Ramos (cell line): ENCODE measurements around the gene PARP2.
"Not testable (repeated sequence)": the region's sequence is repeated elsewhere in the genome, so short reads cannot be mapped to it uniquely, and the experiment has no call there.

Source experiments
- in situ Hi-C: fragments of 300-500 bp; cut with MboI; formaldehyde crosslinking; loops from one replicate; pipeline ENCODE4 v1.14.3; 2022; ENCODE audit warnings: low sequenced_read_pairs; ENCODE audit not compliant: unreplicated experiment

The PARP2 gene, protein sequence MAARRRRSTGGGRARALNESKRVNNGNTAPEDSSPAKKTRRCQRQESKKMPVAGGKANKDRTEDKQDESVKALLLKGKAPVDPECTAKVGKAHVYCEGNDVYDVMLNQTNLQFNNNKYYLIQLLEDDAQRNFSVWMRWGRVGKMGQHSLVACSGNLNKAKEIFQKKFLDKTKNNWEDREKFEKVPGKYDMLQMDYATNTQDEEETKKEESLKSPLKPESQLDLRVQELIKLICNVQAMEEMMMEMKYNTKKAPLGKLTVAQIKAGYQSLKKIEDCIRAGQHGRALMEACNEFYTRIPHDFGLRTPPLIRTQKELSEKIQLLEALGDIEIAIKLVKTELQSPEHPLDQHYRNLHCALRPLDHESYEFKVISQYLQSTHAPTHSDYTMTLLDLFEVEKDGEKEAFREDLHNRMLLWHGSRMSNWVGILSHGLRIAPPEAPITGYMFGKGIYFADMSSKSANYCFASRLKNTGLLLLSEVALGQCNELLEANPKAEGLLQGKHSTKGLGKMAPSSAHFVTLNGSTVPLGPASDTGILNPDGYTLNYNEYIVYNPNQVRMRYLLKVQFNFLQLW

DNA sequence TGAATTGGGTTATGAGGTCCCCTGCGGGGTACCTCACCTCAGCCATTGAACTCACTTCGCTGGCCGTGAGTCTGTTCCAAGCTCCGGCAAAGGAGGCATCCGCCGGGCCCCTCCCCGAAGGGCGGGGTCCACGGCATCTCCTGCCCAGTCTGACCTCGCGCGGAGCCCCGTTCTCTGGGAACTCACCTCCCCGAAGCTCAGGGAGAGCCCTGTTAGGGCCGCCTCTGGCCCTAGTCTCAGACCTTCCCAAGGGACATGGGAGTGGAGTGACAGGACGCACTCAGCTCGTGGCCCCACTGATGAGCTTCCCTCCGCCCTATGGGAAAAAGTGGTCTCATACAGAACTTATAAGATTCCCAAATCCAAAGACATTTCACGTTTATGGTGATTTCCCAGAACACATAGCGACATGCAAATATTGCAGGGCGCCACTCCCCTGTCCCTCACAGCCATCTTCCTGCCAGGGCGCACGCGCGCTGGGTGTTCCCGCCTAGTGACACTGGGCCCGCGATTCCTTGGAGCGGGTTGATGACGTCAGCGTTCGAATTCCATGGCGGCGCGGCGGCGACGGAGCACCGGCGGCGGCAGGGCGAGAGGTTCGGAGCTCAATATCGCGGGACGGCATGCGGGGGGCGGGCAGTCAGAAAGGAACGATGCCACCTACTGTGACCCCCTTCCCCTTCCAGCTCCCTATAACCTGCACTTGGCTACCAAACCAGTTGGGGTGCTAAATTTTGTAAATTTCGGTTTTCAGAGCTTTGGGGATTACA is at the start of gene PARP2:
TSS of gene PARP2 (plus strand) at position 544 of the 770 bp plus-strand sequence. CDS start at position 551, 7 bp downstream.
- in situ Hi-C loops, result no loop called here

DNA sequence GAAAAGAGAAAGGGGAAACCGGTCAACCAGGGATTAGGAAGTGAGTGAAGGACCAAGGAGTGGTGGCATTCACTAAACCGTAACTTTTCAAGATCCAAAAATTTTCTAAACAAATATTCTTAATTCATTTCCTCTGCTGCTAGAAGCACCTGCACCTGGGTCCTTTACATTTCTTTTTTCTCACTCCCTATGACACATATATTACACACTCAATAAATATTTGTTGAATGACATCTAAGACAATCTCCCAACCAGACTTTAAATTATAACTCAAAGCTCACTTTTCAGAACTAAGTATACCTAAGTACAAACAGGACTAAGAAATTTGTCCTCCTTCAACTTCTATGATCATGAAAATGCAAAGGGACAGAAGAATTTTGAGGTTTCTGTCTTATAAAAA is 48.8 kb upstream of the PARP2 start:
- in situ Hi-C loops, result no loop called here

DNA sequence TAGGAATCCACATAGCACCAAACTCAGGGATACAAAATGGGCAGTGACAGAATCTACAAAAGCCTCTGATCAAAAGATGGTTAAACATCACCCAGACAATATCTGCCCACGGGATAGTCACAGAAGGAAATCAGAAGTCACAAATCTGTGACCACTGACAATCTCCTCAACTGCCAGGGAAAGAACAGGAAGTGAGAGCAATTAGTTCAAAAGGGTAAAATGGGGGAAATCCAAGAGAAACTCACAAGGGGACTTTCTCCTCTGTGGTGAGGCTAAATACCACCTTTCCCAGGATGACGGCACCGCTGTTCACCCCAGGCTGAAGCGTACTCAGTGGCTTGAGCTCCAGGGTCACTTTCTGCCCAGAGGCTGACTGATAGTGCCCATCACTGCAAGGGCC is 48.4 kb upstream of the PARP2 start:
- in situ Hi-C loops, result no loop called here

DNA sequence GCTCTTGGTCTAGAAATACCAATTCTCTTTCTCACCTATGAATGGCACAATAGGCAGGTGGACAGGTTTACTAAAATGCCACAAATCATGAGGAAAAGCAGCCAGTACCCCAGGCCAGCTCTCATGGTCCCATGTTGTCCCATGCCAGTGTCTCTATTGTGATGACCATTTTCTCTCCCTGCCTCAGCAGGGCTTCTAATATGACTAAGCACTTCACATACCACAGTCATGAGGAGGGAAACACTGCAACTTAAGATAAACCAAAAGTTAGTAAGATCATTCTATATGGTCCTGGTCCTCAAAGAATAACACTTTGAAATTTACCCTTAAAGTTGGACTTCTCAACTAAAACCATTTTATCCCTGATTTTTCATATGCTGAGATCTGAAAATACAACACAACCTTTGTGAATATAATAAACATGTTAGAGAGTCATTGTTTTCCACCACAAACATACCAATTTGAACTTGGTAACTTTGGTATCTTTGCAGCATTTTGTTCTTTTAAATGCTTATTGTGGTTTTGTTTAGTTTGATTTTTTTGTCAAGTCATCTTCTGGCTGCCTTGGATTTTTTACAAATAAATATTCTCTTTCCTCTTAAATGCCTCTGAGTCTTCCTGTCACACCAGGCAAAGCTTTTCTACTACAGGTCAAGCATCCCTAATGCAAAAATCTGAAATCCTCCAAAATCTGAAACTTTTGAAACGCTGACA is 41.2 kb upstream of the PARP2 start:
- in situ Hi-C loops, result no loop called here

DNA sequence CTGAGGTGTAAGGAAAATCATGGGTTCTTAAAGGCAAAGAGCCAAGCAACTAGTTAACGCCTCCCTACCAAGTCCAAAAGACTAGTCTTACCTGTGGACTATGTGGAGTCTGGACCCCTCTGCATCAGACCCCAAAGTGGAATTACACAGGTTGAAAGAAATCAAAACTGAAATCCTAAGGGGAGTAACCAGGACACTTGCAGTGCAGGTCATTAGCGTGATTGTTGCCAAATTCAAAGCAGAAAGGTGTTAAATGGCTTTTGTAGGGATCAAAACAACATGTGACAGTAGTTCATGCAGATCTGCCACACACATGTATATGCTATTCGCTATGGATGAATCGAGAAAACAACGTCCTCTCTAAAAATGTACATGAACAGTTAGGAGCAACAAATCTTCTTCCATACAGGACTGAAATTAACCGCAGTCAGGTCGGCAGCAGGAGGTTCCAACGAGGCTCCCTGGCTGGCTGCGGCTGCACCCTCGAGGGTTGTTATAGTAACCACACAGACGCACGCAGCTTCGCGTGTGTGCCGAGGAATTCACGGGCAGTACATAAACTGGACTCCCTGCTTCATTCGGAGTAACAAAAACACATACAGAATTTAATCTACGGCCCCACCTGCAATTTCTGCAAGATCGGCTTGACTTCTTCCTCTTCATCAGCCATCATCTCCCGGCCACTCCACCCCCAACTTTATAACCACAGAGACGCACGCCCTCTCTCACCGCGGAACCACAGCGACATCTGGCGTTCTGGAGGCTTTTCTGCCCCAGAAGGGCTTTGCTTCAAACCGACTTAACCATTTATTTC is 38.0 kb upstream of the PARP2 start, which contains the start of gene TTC5:
TSS of gene TTC5 (minus strand) at position 687 of the 814 bp plus-strand sequence. CDS start at position 673, 14 bp downstream.
- in situ Hi-C loops, result no loop called here

DNA sequence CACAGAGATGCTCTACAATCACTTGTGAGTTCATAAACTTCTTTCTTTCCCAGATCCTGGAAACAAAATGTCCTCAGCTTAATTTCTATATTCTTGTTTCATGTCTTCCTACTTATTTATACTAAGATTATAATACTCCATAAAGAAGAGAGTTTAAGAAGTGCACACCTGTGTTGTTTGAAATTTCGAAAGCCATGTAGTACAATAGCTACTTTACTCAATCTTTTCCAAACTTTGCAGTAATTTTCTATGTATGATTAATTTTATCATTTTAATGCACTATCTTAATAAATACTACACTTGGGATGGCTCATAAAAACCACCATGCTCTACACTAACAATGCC is 37.4 kb upstream of the PARP2 start:
- in situ Hi-C loops, result no loop called here

DNA sequence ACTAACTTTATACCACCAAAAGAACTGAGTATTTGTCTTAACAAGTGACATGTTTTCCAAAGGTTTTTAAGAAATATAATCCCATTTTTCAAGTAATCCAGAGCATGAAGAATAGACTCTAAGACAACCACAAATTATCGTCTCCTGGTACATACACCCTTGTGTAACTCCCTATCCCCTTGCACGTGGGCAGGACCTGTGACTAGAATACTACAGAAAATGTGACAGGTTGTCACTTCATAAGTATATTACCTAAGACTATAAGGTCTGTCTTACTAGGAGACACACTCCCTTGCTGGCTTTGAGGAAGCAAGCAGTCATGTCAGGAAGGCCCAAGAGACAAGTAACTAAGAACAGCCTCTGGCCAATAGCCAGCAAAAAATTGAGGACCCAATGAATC is 29.4 kb upstream of the PARP2 start:
- in situ Hi-C loops, result no loop called here

DNA sequence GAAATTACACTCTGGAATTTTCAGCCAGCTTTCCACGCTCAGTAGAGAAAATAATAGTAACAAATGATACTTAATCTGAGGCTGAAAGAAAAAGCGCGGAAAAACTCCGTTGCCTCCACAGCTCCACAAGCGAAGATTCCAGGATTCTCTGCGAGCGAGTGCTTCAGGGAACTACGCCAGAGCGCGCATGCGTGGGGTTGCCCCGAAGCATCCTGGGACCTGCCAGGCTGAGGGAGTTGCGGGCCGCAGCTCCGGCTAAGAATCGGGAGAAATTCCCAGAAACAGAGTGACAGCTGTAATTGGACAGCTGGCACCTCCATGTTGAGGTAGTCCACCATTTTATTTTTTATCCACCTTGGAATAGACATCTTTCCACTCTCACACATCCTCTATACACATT is 25.7 kb upstream of the PARP2 start:
- in situ Hi-C loops, result no loop called here

DNA sequence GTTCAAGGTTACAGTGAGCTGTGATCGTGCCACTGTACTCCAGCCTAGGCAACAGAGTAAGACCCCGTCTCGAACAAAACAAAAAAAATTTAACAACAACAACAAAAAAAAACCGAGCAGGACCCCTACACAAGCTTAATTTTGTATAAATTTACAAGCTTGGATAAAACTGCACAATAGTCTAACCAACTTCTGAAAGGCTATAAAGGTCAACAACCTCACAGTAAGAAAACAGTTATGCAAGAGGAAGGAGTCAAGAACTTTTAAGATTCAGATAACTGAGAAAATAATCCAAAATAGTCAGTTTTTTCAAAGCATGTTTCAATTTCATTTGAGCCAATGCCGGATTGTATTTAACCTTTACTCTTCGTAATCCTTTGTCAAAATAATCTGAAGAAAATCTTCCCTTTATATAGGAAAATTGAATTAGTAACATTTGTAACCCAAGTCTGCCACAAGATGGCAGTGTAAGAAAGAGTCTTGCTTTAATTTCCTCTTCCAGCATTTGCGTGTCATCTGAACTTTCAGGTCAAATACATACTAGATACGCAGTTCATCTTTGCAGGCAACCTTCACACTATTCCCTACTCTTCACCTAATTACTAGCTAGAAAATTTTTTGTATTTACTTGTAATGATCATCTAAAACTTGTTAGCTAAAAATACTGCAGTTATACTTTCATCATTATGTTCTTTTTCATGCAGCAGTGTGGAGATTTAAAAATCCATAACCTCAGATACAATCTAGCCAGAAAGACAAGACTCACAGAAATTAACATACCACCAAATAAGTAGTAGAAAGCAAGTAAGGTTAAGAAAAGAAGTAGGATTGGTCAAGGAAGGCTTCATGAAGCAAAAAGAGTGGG is 16.2 kb upstream of the PARP2 start:
- in situ Hi-C loops, result loop anchor here (5.0 kb wide), 1 partner anchor 285 kb away; no protein-coding TSS in a partner anchor

DNA sequence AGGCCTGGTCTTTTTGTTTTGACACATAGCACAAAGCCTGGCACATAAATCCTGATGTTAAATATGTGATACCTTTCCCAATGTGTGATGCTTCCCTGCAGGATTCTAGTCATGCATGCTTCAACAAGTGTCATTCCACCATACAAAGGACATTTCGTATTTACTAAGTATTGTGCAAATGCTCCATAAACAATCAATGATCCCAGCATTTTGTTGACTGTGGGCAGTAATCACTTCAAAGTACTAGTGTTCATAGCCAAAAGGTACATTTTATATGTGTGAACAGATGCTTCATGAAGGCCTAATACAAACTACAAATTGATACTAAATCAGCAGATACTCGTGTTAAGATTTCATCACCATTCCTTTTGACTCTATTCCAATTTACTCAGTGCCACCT is 14.7 kb upstream of the PARP2 start:
- in situ Hi-C loops, result loop anchor here (5.0 kb wide), 1 partner anchor 284 kb away; no protein-coding TSS in a partner anchor

DNA sequence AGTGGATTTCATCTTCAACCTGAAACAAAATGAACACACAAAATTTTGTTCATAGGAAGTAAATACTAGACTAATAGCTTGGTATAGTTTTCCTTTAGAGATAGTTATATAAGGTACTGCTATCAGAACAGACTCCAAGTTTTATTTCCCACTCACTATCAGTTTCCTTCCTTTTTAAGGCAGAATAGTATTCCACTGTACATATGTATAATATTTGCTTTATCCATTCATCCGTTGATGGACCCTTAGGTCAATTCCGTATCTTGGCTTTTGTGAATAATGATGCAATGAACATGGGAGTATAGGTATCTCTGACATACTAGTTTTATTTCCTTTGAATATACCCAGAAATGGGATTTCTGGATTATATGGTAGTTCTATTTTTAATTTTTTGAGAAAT is 14.1 kb upstream of the PARP2 start:
- in situ Hi-C loops, result loop anchor here (5.0 kb wide), 1 partner anchor 283 kb away; no protein-coding TSS in a partner anchor

DNA sequence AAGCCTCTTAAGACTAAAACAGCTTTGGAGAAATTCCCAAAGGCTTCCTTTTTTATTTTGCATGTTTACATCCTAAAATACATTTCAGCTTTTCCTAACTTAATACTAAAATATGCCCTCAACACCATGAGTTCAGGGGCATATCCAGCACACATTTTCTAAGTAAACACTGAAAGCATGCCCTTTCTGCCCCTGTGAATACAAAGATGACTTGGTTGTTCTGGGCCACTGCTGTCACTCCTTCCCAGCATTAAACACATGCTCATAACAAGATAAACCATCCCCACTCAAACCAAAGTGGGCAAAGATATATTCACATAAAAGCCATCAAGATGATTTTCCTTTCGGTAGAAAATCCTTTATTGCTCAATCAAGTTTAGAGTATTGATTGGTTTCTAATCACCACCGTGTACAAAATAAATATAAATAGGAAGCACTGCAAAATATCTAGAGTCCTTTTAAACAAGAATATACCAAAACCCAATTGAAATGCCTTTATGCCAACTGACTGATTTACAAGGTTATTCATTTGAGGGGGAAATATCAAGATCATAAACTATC is 12.3 kb upstream of the PARP2 start:
- in situ Hi-C loops, result loop anchor here (10.0 kb wide), 2 partner anchors 134 to 354 kb away; partner anchors contain the start of genes ANG, PIP4P1, PNP and RNASE4

DNA sequence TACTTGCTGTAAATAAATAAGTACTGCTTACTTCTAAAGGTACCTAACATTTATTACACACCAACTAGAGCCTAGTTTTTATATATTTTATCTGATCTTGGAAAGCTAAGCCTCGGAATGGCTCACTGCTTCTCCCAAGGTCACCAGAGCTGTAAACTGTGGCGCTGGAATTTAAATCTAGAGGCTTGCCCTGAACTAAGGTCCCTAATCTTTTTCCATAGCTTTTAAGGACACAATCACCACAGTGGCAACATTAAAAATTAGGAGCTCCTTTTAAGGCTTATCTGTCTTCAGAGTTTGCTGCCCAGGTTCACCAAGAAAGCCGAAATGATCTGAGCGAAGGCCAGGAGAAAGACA is 11.0 kb upstream of the PARP2 start:
- in situ Hi-C loops, result loop anchor here (10.0 kb wide), 2 partner anchors 132 to 352 kb away; partner anchors contain the start of genes ANG, PIP4P1, PNP and RNASE4

DNA sequence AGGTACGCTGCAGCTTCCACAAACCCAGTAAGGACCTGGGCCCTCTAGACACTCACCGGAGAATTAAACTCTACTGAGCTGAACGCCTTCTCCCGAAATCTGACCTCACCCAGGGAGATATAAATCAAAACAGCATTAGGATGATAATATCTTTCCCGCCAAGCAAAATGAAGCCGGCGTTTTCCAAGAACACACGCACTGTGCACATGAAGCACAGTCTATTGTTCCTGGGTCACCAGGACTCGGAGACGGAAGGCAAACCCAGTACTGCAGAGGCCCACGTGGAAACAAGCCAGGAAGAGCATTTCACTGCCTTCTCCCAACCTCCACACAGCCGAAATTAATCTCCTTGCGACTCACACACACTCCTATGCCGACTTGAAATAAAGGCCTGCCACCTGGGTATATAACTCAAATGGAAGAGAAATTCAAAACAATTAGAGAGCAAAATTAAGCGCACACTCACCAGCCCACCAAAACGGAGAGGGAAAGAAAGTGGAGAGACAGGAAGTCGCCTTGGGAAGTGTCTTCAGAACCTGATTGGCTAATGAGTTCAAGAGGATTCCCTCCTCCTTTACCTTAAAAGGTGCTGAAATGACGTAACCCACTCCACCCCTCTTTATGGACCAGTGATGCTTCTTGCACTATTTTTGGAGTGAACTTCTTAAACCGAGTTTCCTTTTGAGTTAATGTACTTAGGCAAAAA is 10.5 kb upstream of the PARP2 start, which contains the start of gene CCNB1IP1:
TSS of gene CCNB1IP1 (minus strand) at position 492 of the 706 bp plus-strand sequence. CDS start 16,756 bp downstream, outside the sequence.
- in situ Hi-C loops, result loop anchor here (10.0 kb wide), 2 partner anchors 132 to 352 kb away; partner anchors contain the start of genes ANG, PIP4P1, PNP and RNASE4

DNA sequence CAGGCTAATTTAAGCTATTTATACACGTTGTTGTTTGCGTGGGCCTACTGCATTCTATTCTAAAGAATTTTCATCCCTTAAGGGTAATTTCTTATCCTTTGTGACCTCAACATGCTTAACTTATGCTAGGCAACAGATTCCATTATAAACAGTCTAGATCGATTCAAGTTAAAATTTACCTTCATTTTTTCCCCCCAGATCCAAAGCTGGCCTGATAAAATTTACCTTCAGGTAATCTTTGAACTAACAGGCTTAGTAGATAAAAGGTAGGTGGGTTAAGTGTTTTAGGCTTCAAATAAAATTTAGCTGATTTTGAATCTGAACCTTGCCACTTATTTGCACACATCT is 10.0 kb upstream of the PARP2 start:
- in situ Hi-C loops, result loop anchor here (10.0 kb wide), 2 partner anchors 131 to 351 kb away; partner anchors contain the start of genes ANG, PIP4P1, PNP and RNASE4

DNA sequence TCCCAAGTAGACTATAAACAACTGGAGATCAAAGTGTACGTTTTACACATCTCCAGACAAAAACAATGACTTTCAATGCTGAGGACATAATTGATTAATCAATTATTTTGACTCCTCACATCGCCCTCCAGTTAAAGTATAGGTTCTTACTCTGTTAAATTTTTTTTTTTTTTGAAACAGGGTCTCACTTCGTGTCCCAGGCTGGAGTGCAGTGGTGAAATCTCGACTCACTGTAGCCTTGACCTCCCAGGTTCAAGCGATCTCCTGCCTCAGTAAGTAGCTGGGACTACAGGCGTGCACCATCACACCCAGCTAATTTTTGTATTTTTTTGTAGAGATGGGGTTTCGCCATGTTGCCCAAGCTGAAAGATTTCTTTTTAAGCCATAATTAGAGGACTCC is 9.4 kb upstream of the PARP2 start:
- in situ Hi-C loops, result loop anchor here (10.0 kb wide), 2 partner anchors 131 to 351 kb away; partner anchors contain the start of genes ANG, PIP4P1, PNP and RNASE4

DNA sequence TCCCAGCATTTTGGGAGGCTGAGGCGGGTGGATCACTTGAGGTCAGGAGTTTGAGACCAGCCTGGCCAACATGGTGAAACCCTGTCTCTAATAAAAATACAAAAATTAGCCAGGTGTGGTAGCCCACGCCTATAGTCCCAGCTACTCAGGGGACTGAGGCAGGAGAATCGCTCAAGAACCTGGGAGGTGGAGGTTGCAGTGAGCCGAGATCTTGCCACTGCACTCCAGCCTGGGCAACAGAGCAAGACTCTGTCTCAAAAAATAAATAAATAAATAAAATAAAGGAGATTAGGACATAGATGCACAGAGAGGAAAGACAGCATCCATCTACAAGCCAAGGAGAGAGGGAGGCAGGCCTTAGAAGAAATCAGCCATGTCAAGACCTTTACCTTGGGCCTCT is 2.4 kb upstream of the PARP2 start:
- in situ Hi-C loops, result not testable (repeated sequence)
